WTC11 (cell line): Measurements from ENCODE around the gene NEAT1. TPM values are rescaled to one million over a fixed set of nuclear protein-coding genes. Genes with fewer than 3 reads are reported as not detected.

Source experiments
- ATAC-seq: fragments of 200-7000 bp; cut with Tn5 transposase; 2 replicates; pipeline ENCODE4 v1.10.0; 2021; ENCODE audit warnings: mild to moderate bottlenecking, moderate library complexity
- CTCF ChIA-PET: fragments of 300-600 bp; sonication (Branson Sonifier 250); formaldehyde crosslinking; loops from one replicate; lab custom pipeline; 2021; ENCODE audit warnings: antibody characterized with exemption; lab: Charles Lee
- POLR2A ChIA-PET: fragments of 350-600 bp; sonication (Branson Sonifier 250); formaldehyde crosslinking; loops from one replicate; lab custom pipeline; 2021; ENCODE audit warnings: antibody characterized with exemption; lab: Charles Lee
- DNase-seq: peaks from one replicate; pipeline ENCODE4 v3.0.0; 2021; ENCODE audit warnings: low spot score
- H3K27ac Mint-ChIP-seq: 2 replicates; pipeline ENCODE4 v1.8.0; 2021; ENCODE audit warnings: mixed read lengths
- H3K27me3 Mint-ChIP-seq: 2 replicates; pipeline ENCODE4 v1.8.0; 2021; ENCODE audit warnings: low read depth, mild to moderate bottlenecking, moderate library complexity, mixed read lengths
- H3K36me3 Mint-ChIP-seq: 2 replicates; pipeline ENCODE4 v1.8.0; 2021; ENCODE audit warnings: mixed read lengths
- H3K4me1 Mint-ChIP-seq: 2 replicates; pipeline ENCODE4 v1.8.0; 2022; ENCODE audit warnings: mixed read lengths
- H3K4me3 Mint-ChIP-seq: 2 replicates; pipeline ENCODE4 v1.8.0; 2021; ENCODE audit warnings: mild to moderate bottlenecking, moderate library complexity, mixed read lengths
- H3K9me3 Mint-ChIP-seq: 2 replicates; pipeline ENCODE4 v1.8.0; 2021; ENCODE audit warnings: mixed read lengths
- CREB1 ChIP-seq: sonication (generic); formaldehyde crosslinking; IDR thresholded peaks from 2 replicates; pipeline ENCODE4 v1.8.0; 2023; ENCODE audit warnings: mild to moderate bottlenecking, missing genetic modification reagents
- FOXJ3 ChIP-seq: sonication (generic); formaldehyde crosslinking; IDR thresholded peaks from 2 replicates; pipeline ENCODE4 v1.9.0; 2021; ENCODE audit warnings: missing genetic modification reagents, mild to moderate bottlenecking, borderline replicate concordance
- FOXK1 ChIP-seq: sonication (generic); formaldehyde crosslinking; IDR thresholded peaks from 2 replicates; pipeline ENCODE4 v1.8.0; 2022; ENCODE audit warnings: mild to moderate bottlenecking, moderate library complexity, missing genetic modification reagents
- GTF2I ChIP-seq: fragments of 250-450 bp; sonication (Bioruptor Pico); conservative IDR thresholded peaks from 2 replicates; pipeline ENCODE4 v1.4.0; 2021; ENCODE audit warnings: mild to moderate bottlenecking
- IRF2 ChIP-seq: sonication (generic); formaldehyde crosslinking; IDR thresholded peaks from 2 replicates; pipeline ENCODE4 v1.8.0; 2022; ENCODE audit warnings: low read depth, missing genetic modification reagents, borderline replicate concordance
- NFATC4 ChIP-seq: fragments of 250-450 bp; sonication (Bioruptor Pico); IDR thresholded peaks from 2 replicates; pipeline ENCODE4 v1.9.0; 2021; ENCODE audit warnings: mild to moderate bottlenecking
- OVOL2 ChIP-seq: fragments of 250-450 bp; sonication (Bioruptor Pico); IDR thresholded peaks from 2 replicates; pipeline ENCODE4 v1.9.0; 2021; ENCODE audit warnings: mild to moderate bottlenecking, borderline replicate concordance
- SMAD4 ChIP-seq: sonication (generic); formaldehyde crosslinking; IDR thresholded peaks from 2 replicates; pipeline ENCODE4 v1.8.0; 2022; ENCODE audit warnings: mild to moderate bottlenecking, missing genetic modification reagents
- ZNF138 ChIP-seq: sonication (generic); formaldehyde crosslinking; conservative IDR thresholded peaks from 2 replicates; pipeline ENCODE4 v1.8.1; 2022; ENCODE audit warnings: mild to moderate bottlenecking, moderate library complexity, missing genetic modification reagents
- total RNA-seq: library from RNA; stranded (reverse); gene quantifications from 3 replicates; pipeline ENCODE4 v1.2.3, GENCODE V29; 2021
- TF ChIP-seq, protein P1 (sequence below): sonication (generic); formaldehyde crosslinking; IDR thresholded peaks from 2 replicates; pipeline ENCODE4 v1.8.0; 2022; ENCODE audit warnings: mild to moderate bottlenecking, missing genetic modification reagents
- TF ChIP-seq, protein P2 (sequence below): sonication (generic); formaldehyde crosslinking; IDR thresholded peaks from 2 replicates; pipeline ENCODE4 v1.8.0; 2023; ENCODE audit warnings: missing genetic modification reagents, mild to moderate bottlenecking, borderline replicate concordance
- TF ChIP-seq, protein P3 (sequence below): sonication (generic); formaldehyde crosslinking; IDR thresholded peaks from 2 replicates; pipeline ENCODE4 v1.8.1; 2023; ENCODE audit warnings: mild to moderate bottlenecking, missing genetic modification reagents
- TF ChIP-seq, protein P4 (sequence below): fragments of 250-450 bp; sonication (Bioruptor Pico); IDR thresholded peaks from 2 replicates; pipeline ENCODE4 v1.9.0; 2021; ENCODE audit warnings: mild to moderate bottlenecking
- TF ChIP-seq, protein P5 (sequence below): sonication (generic); formaldehyde crosslinking; IDR thresholded peaks from 2 replicates; pipeline ENCODE4 v1.8.1; 2022; ENCODE audit warnings: missing genetic modification reagents, borderline replicate concordance
- TF ChIP-seq, protein P6 (sequence below): sonication (generic); formaldehyde crosslinking; IDR thresholded peaks from 2 replicates; pipeline ENCODE4 v1.8.0; 2022; ENCODE audit warnings: mild to moderate bottlenecking, missing genetic modification reagents
- TF ChIP-seq, protein P7 (sequence below): sonication (generic); formaldehyde crosslinking; conservative IDR thresholded peaks from 2 replicates; pipeline ENCODE4 v1.8.1; 2023; ENCODE audit warnings: mild to moderate bottlenecking, low read depth, missing genetic modification reagents, moderate library complexity

NEAT1 gene
- total RNA-seq, 1 experiment from 2014 or later = 38.1 TPM

DNA sequence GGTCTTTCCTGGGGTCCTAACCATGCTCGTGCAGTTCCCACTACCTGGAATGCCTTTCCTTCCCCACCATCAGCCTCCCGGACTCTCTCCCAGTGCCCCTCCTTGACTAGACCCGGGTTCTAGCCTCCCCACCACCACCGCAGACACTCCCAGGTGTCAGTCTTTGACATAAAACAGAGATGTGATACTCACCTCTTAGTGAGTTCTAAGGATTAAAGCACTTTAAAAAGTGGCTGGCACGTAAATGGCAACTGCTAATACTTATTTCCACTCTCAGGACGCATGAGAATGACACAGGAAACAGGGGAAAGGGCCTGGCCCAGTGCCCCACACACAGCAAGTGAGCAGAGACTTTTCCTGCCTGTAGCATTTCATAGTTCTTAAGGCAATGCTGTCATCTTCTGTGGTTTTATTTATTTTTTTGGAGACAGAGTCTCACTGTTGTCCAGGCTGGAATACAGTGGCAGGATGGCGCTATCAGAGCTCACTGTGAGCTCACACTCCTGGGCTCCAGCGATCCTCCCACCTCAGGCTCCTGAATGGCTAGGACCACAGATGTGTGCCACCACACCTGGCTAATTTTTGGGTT is 38.2 kb upstream of the NEAT1 start:
- Mint-ChIP-seq H3K9me3 (no peaks in the 10 kb centered on the region), H3K27ac (no peak overlapping the region; the same call in 1 of the 2 replicates), H3K36me3 (no peaks in the 10 kb centered on the region), H3K4me1 (peaks cover 25% of the 10 kb centered on the region), H3K4me3 (no peak overlapping the region), H3K27me3 (no peaks in the 10 kb centered on the region; the same call in 1 of the 2 replicates)
- DNase-seq (no peak), ATAC-seq (no peak)
- ChIA-PET POLR2A (no interaction called here), CTCF (interaction anchor here (1.0 to 1.2 kb wide), 2 partner anchors 32 to 69 kb away, joined by 3 to 4 read pairs; no protein-coding TSS in a partner anchor)
- TF ChIP-seq FOXJ3 (CRISPR knock-in tag) (no peak), CREB1 (CRISPR knock-in tag) (no peak), FOXK1 (CRISPR knock-in tag) (no peak), OVOL2 (CRISPR knock-in tag) (no peak), ZNF138 (CRISPR knock-in tag) (no peak), IRF2 (CRISPR knock-in tag) (no peak), NFATC4 (CRISPR knock-in tag) (no peak), SMAD4 (CRISPR knock-in tag) (no peak), GTF2I (CRISPR knock-in tag) (no peak)
- TF ChIP-seq, protein P1, sequence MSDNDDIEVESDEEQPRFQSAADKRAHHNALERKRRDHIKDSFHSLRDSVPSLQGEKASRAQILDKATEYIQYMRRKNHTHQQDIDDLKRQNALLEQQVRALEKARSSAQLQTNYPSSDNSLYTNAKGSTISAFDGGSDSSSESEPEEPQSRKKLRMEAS (CRISPR knock-in tag) = no peak
- TF ChIP-seq, protein P2, sequence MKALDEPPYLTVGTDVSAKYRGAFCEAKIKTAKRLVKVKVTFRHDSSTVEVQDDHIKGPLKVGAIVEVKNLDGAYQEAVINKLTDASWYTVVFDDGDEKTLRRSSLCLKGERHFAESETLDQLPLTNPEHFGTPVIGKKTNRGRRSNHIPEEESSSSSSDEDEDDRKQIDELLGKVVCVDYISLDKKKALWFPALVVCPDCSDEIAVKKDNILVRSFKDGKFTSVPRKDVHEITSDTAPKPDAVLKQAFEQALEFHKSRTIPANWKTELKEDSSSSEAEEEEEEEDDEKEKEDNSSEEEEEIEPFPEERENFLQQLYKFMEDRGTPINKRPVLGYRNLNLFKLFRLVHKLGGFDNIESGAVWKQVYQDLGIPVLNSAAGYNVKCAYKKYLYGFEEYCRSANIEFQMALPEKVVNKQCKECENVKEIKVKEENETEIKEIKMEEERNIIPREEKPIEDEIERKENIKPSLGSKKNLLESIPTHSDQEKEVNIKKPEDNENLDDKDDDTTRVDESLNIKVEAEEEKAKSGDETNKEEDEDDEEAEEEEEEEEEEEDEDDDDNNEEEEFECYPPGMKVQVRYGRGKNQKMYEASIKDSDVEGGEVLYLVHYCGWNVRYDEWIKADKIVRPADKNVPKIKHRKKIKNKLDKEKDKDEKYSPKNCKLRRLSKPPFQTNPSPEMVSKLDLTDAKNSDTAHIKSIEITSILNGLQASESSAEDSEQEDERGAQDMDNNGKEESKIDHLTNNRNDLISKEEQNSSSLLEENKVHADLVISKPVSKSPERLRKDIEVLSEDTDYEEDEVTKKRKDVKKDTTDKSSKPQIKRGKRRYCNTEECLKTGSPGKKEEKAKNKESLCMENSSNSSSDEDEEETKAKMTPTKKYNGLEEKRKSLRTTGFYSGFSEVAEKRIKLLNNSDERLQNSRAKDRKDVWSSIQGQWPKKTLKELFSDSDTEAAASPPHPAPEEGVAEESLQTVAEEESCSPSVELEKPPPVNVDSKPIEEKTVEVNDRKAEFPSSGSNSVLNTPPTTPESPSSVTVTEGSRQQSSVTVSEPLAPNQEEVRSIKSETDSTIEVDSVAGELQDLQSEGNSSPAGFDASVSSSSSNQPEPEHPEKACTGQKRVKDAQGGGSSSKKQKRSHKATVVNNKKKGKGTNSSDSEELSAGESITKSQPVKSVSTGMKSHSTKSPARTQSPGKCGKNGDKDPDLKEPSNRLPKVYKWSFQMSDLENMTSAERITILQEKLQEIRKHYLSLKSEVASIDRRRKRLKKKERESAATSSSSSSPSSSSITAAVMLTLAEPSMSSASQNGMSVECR = no peak
- TF ChIP-seq, protein P3, sequence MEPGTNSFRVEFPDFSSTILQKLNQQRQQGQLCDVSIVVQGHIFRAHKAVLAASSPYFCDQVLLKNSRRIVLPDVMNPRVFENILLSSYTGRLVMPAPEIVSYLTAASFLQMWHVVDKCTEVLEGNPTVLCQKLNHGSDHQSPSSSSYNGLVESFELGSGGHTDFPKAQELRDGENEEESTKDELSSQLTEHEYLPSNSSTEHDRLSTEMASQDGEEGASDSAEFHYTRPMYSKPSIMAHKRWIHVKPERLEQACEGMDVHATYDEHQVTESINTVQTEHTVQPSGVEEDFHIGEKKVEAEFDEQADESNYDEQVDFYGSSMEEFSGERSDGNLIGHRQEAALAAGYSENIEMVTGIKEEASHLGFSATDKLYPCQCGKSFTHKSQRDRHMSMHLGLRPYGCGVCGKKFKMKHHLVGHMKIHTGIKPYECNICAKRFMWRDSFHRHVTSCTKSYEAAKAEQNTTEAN (CRISPR knock-in tag) = no peak
- TF ChIP-seq, protein P4, sequence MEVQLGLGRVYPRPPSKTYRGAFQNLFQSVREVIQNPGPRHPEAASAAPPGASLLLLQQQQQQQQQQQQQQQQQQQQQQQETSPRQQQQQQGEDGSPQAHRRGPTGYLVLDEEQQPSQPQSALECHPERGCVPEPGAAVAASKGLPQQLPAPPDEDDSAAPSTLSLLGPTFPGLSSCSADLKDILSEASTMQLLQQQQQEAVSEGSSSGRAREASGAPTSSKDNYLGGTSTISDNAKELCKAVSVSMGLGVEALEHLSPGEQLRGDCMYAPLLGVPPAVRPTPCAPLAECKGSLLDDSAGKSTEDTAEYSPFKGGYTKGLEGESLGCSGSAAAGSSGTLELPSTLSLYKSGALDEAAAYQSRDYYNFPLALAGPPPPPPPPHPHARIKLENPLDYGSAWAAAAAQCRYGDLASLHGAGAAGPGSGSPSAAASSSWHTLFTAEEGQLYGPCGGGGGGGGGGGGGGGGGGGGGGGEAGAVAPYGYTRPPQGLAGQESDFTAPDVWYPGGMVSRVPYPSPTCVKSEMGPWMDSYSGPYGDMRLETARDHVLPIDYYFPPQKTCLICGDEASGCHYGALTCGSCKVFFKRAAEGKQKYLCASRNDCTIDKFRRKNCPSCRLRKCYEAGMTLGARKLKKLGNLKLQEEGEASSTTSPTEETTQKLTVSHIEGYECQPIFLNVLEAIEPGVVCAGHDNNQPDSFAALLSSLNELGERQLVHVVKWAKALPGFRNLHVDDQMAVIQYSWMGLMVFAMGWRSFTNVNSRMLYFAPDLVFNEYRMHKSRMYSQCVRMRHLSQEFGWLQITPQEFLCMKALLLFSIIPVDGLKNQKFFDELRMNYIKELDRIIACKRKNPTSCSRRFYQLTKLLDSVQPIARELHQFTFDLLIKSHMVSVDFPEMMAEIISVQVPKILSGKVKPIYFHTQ = no peak
- TF ChIP-seq, protein P5, sequence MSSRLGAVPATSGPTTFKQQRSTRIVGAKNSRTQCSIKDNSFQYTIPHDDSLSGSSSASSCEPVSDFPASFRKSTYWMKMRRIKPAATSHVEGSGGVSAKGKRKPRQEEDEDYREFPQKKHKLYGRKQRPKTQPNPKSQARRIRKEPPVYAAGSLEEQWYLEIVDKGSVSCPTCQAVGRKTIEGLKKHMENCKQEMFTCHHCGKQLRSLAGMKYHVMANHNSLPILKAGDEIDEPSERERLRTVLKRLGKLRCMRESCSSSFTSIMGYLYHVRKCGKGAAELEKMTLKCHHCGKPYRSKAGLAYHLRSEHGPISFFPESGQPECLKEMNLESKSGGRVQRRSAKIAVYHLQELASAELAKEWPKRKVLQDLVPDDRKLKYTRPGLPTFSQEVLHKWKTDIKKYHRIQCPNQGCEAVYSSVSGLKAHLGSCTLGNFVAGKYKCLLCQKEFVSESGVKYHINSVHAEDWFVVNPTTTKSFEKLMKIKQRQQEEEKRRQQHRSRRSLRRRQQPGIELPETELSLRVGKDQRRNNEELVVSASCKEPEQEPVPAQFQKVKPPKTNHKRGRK (CRISPR knock-in tag) = no peak
- TF ChIP-seq, protein P6, sequence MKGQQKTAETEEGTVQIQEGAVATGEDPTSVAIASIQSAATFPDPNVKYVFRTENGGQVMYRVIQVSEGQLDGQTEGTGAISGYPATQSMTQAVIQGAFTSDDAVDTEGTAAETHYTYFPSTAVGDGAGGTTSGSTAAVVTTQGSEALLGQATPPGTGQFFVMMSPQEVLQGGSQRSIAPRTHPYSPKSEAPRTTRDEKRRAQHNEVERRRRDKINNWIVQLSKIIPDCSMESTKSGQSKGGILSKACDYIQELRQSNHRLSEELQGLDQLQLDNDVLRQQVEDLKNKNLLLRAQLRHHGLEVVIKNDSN = no peak
- TF ChIP-seq, protein P7, sequence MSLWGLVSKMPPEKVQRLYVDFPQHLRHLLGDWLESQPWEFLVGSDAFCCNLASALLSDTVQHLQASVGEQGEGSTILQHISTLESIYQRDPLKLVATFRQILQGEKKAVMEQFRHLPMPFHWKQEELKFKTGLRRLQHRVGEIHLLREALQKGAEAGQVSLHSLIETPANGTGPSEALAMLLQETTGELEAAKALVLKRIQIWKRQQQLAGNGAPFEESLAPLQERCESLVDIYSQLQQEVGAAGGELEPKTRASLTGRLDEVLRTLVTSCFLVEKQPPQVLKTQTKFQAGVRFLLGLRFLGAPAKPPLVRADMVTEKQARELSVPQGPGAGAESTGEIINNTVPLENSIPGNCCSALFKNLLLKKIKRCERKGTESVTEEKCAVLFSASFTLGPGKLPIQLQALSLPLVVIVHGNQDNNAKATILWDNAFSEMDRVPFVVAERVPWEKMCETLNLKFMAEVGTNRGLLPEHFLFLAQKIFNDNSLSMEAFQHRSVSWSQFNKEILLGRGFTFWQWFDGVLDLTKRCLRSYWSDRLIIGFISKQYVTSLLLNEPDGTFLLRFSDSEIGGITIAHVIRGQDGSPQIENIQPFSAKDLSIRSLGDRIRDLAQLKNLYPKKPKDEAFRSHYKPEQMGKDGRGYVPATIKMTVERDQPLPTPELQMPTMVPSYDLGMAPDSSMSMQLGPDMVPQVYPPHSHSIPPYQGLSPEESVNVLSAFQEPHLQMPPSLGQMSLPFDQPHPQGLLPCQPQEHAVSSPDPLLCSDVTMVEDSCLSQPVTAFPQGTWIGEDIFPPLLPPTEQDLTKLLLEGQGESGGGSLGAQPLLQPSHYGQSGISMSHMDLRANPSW (CRISPR knock-in tag) = no peak
